BLaER1 treated with 17β-estradiol and CSF1 and Interleukin-3, amounts not matched to agents 10 nM and 100 nM (cell line): ENCODE results near the gene JADE2.

Experiments used
- H3K27ac ChIP-seq, 11 experiments: shearing (Covaris generic); formaldehyde crosslinking; 2 replicates each; pipeline ENCODE4 v1.8.1; 2022
- H3K27me3 ChIP-seq, 11 experiments: shearing (Covaris generic); formaldehyde crosslinking; 2 replicates each; pipeline ENCODE4 v1.8.1; 2022
- H3K36me3 ChIP-seq, 11 experiments: shearing (Covaris generic); formaldehyde crosslinking; 2 replicates each; pipeline ENCODE4 v1.8.1; 2022
- H3K4me1 ChIP-seq, 10 experiments: shearing (Covaris generic); formaldehyde crosslinking; 2 replicates each; pipeline ENCODE4 v1.8.1; 2022
- H3K4me2 ChIP-seq, 11 experiments: shearing (Covaris generic); formaldehyde crosslinking; 2 replicates each; pipeline ENCODE4 v1.8.1; 2022
- H3K4me3 ChIP-seq, 10 experiments: shearing (Covaris generic); formaldehyde crosslinking; 2 replicates each; pipeline ENCODE4 v1.8.1; 2022
- H3K9ac ChIP-seq, 11 experiments: shearing (Covaris generic); formaldehyde crosslinking; 2 replicates each; pipeline ENCODE4 v1.8.1; 2022
- H3K9me3 ChIP-seq, 11 experiments: shearing (Covaris generic); formaldehyde crosslinking; replicated peaks in 1 of 11; 2 replicates each; pipeline ENCODE4 v1.8.1; 2022
- H4K20me1 ChIP-seq, 11 experiments: shearing (Covaris generic); formaldehyde crosslinking; 2 replicates each; pipeline ENCODE4 v1.8.1; 2022
- Cebpa-rat ChIP-seq, 11 experiments: shearing (Covaris generic); IDR thresholded peaks; 2 replicates each; pipeline ENCODE4 v1.8.1; 2022

JADE2 gene

GRCh38 chr5:134620634-134621033 is 95.2 kb downstream of the JADE2 start:
- H4K20me1 ChIP-seq = peaks cover 0 to 13% (median 2%) of the 10 kb centered on the region in 11 experiments; a peak in 5 of 22 replicates
- no peak overlapping the region for H3K4me3 ChIP-seq
- H3K36me3 ChIP-seq = peaks cover 81 to 94% (median 86%) of the 10 kb centered on the region in 11 experiments
- no peaks in the 10 kb centered on the region for H3K27me3 ChIP-seq
- H3K9ac ChIP-seq = no peak overlapping the region
- no peak overlapping the region for H3K4me2 ChIP-seq
- TF ChIP-seq Cebpa-rat (IDR thresholded peaks at IDR 0.05) = no peak
- no peak overlapping the region for H3K27ac ChIP-seq
- no peaks in the 10 kb centered on the region for H3K4me1 ChIP-seq
- no peaks in the 10 kb centered on the region for H3K9me3 ChIP-seq

- Histone ChIP-seq H3K4me1 (peaks cover 0 to 15% (median 3%) of the 10 kb centered on the region in 10 experiments; a peak in 12 of 20 replicates), H3K27ac (no peak overlapping the region), H3K9ac (no peak overlapping the region), H3K4me3 (no peak overlapping the region), H3K9me3 (no peaks in the 10 kb centered on the region), H3K4me2 (no peak overlapping the region), H3K36me3 (peaks cover 36 to 61% (median 45%) of the 10 kb centered on the region in 11 experiments), H3K27me3 (no peaks in the 10 kb centered on the region), H4K20me1 (peaks cover 0 to 30% (median 3%) of the 10 kb centered on the region in 11 experiments; a peak in 8 of 22 replicates)
- no peak for TF ChIP-seq Cebpa-rat (IDR thresholded peaks at IDR 0.05)
These were observed 100.1 kb downstream of the JADE2 start for GRCh38 chr5:134625559-134625958.

DNA sequence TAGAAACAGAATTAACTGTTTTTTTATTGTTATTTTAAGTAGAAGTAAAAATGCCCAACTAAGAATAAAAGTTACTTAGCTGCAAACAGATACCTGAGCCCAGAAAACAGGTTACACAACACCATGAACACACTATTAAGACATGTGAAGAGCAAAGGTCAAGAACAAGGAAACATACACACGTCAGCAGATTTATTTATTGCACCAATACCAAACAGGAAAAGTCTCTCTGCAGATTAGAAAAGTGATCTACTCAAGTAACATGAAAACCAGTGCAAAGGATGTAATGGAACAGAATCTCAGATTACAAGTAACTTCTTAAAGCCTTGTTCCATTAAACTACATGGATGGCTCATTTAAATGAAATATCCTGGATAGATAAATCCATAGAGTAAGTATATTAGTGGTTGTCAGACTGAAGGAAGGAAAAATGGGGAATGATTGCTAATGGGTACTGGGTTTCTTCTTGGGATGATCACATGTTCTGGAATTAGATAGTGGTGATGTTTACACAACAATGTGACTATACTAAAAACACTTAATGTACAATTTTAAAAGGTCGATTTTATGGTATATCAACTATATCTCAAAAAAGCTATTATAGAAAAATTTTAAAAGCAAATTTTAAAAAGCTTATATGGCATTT is 101.0 kb downstream of the JADE2 start:
- no peak overlapping the region for H3K27ac ChIP-seq
- peaks cover 0 to 35% (median 3%) of the 10 kb centered on the region in 11 experiments; a peak in 8 of 22 replicates for H4K20me1 ChIP-seq
- no peak overlapping the region for H3K9ac ChIP-seq
- H3K4me2 ChIP-seq = peak overlapping the region in 3 of 11 experiments; percentile 1 to 39 (median 18); a peak in 3 of 22 replicates
- TF ChIP-seq Cebpa-rat (IDR thresholded peaks at IDR 0.05) = no peak
- H3K4me3 ChIP-seq = no peak overlapping the region
- H3K36me3 ChIP-seq = peaks cover 26 to 52% (median 36%) of the 10 kb centered on the region in 11 experiments
- no peaks in the 10 kb centered on the region for H3K27me3 ChIP-seq
- H3K9me3 ChIP-seq = no peaks in the 10 kb centered on the region
- H3K4me1 ChIP-seq = peaks cover 3 to 24% (median 12%) of the 10 kb centered on the region in 10 experiments
